Trophoblast cell (in vitro differentiated cells and primary cell): ENCODE measurements around the gene WIF1.

Experiments used
- DNase-seq, 2 donors: peaks; one replicate each; pipeline ENCODE4 v3.0.0-alpha.2; 2016
- H2AFZ ChIP-seq: 2 replicates; pipeline ENCODE4 v1.6.1; 2013; ENCODE audit warnings: low read length, moderate library complexity, mild to moderate bottlenecking; ENCODE audit not compliant: insufficient read depth, poor library complexity
- H2AK5ac ChIP-seq: 2 replicates; pipeline ENCODE4 v1.6.1; 2013; ENCODE audit warnings: mild to moderate bottlenecking, low read length
- H2BK120ac ChIP-seq: 2 replicates; pipeline ENCODE4 v1.6.1; 2013; ENCODE audit warnings: low read length, mild to moderate bottlenecking, moderate library complexity; ENCODE audit not compliant: insufficient read depth, poor library complexity
- H2BK12ac ChIP-seq: 2 replicates; pipeline ENCODE4 v1.6.1; 2013; ENCODE audit warnings: mild to moderate bottlenecking, low read length, moderate library complexity
- H2BK5ac ChIP-seq: 2 replicates; pipeline ENCODE4 v1.6.1; 2013; ENCODE audit warnings: low read length, low read depth, moderate library complexity, mild to moderate bottlenecking; ENCODE audit not compliant: poor library complexity
- H3K14ac ChIP-seq: 2 replicates; pipeline ENCODE4 v1.6.1; 2013; ENCODE audit warnings: mild to moderate bottlenecking, low read length
- H3K18ac ChIP-seq: 2 replicates; pipeline ENCODE4 v1.6.1; 2013; ENCODE audit warnings: mild to moderate bottlenecking, low read length
- H3K23ac ChIP-seq: 2 replicates; pipeline ENCODE4 v1.6.1; 2013; ENCODE audit warnings: low read length
- H3K27ac ChIP-seq: 2 replicates; pipeline ENCODE4 v1.5.1; 2013; ENCODE audit warnings: low read depth, mild to moderate bottlenecking, inconsistent platforms, low read length, moderate library complexity
- H3K27me3 ChIP-seq: 2 replicates; pipeline ENCODE4 v1.6.1; 2013; ENCODE audit warnings: inconsistent platforms, mild to moderate bottlenecking, low read length, moderate library complexity; ENCODE audit not compliant: insufficient read depth
- H3K36me3 ChIP-seq, 2 experiments: 1 replicate in 1 of 2; 2 replicates in 1 of 2; pipeline ENCODE4 v1.6.1; 2013; ENCODE audit warnings: low read length in 2 of 2, mild to moderate bottlenecking in 2 of 2, moderate library complexity in 1 of 2; ENCODE audit not compliant: insufficient read depth in 2 of 2, control insufficient read depth in 1 of 2
- H3K4ac ChIP-seq: 2 replicates; pipeline ENCODE4 v1.6.1; 2013; ENCODE audit warnings: low read depth, mild to moderate bottlenecking, low read length, moderate library complexity
- H3K4me1 ChIP-seq, 2 experiments: 1 replicate in 1 of 2; 2 replicates in 1 of 2; pipeline ENCODE4 v1.6.1; 2013; ENCODE audit warnings: low read length in 2 of 2, mild to moderate bottlenecking in 2 of 2, moderate library complexity in 1 of 2; ENCODE audit not compliant: insufficient read depth in 2 of 2, control insufficient read depth in 1 of 2
- H3K4me2 ChIP-seq: 2 replicates; pipeline ENCODE4 v1.6.1; 2013; ENCODE audit warnings: inconsistent platforms, mild to moderate bottlenecking, low read length, moderate library complexity
- H3K4me3 ChIP-seq: 2 replicates; pipeline ENCODE4 v1.5.1; 2013; ENCODE audit warnings: mild to moderate bottlenecking, low read depth, low read length, inconsistent platforms
- H3K79me1 ChIP-seq: one replicate; pipeline ENCODE4 v1.6.1; 2013; ENCODE audit warnings: low read length
- H3K79me2 ChIP-seq: 2 replicates; pipeline ENCODE4 v1.6.1; 2013; ENCODE audit warnings: low read length, mild to moderate bottlenecking; ENCODE audit not compliant: control insufficient read depth, insufficient read depth, poor library complexity
- H3K9ac ChIP-seq: 2 replicates; pipeline ENCODE4 v1.6.1; 2013; ENCODE audit warnings: mild to moderate bottlenecking, low read length
- H3K9me3 ChIP-seq: 2 replicates; pipeline ENCODE4 v1.6.1; 2013; ENCODE audit warnings: low read depth, mild to moderate bottlenecking, control low read depth, inconsistent platforms, low read length; ENCODE audit not compliant: insufficient read depth
- H4K12ac ChIP-seq: 2 replicates; pipeline ENCODE4 v1.6.1; 2013; ENCODE audit warnings: low read depth, mild to moderate bottlenecking, low read length, moderate library complexity
- H4K8ac ChIP-seq: 2 replicates; pipeline ENCODE4 v1.6.1; 2013; ENCODE audit warnings: low read depth, mild to moderate bottlenecking, low read length, moderate library complexity
- H4K91ac ChIP-seq: one replicate; pipeline ENCODE4 v1.6.1; 2013; ENCODE audit warnings: low read depth, mild to moderate bottlenecking, low read length, moderate library complexity
- WGBS: extraction: QIAGEN DNeasy Blood & Tissue Kit; methylation state at CpG from one replicate; pipeline ENCODE4 v1.1.7; 2013; ENCODE audit warnings: missing lambda C conversion rate; ENCODE audit not compliant: insufficient read length, insufficient coverage; ENCODE audit errors: extremely low coverage; 5-methylcytosine and 5-hydroxymethylcytosine counted together

WIF1 gene

GRCh38 chr12:65081496-65081895 is 39.6 kb downstream of the WIF1 start:
- no peaks in the 10 kb centered on the region for H3K79me2 ChIP-seq
- H3K18ac ChIP-seq = no peak overlapping the region
- no peak overlapping the region for H3K4me3 ChIP-seq
- no peak overlapping the region for H3K14ac ChIP-seq
- H3K27me3 ChIP-seq = no peaks in the 10 kb centered on the region
- H4K8ac ChIP-seq = no peak overlapping the region
- H4K12ac ChIP-seq = no peak overlapping the region
- H2BK12ac ChIP-seq = no peak overlapping the region
- no peak overlapping the region for H3K27ac ChIP-seq
- H3K4me2 ChIP-seq = no peak overlapping the region
- no peak overlapping the region for H3K4ac ChIP-seq
- no peaks in the 10 kb centered on the region for H3K79me1 ChIP-seq
- no peak for DNase-seq
- no peaks in the 10 kb centered on the region for H3K36me3 ChIP-seq
- no peak overlapping the region for H3K9ac ChIP-seq
- H3K23ac ChIP-seq = no peak overlapping the region
- no peak overlapping the region for H4K91ac ChIP-seq
- H2BK120ac ChIP-seq = no peak overlapping the region
- WGBS = no CpG with 5 or more reads among the region's 1 CpG
- H3K4me1 ChIP-seq = no peaks in the 10 kb centered on the region
- no peak overlapping the region for H2BK5ac ChIP-seq
- H2AK5ac ChIP-seq = no peak overlapping the region
- no peak overlapping the region for H2AFZ ChIP-seq
- no peaks in the 10 kb centered on the region for H3K9me3 ChIP-seq

- no peak overlapping the region for H2BK120ac ChIP-seq
- DNase-seq = no peak
- no peaks in the 10 kb centered on the region for H3K79me1 ChIP-seq
- H4K91ac ChIP-seq = no peak overlapping the region
- H4K12ac ChIP-seq = no peak overlapping the region
- no peaks in the 10 kb centered on the region for H3K27me3 ChIP-seq
- no peaks in the 10 kb centered on the region for H3K9me3 ChIP-seq
- H3K4me1 ChIP-seq = no peaks in the 10 kb centered on the region
- no peak overlapping the region for H3K9ac ChIP-seq
- no peak overlapping the region for H2AK5ac ChIP-seq
- no peak overlapping the region for H3K14ac ChIP-seq
- no peak overlapping the region for H2AFZ ChIP-seq
- H3K27ac ChIP-seq = no peak overlapping the region
- no peak overlapping the region for H2BK12ac ChIP-seq
- no peak overlapping the region for H3K23ac ChIP-seq
- no peaks in the 10 kb centered on the region for H3K36me3 ChIP-seq
- no peak overlapping the region for H2BK5ac ChIP-seq
- H4K8ac ChIP-seq = no peak overlapping the region
- no peaks in the 10 kb centered on the region for H3K79me2 ChIP-seq
- no peak overlapping the region for H3K18ac ChIP-seq
- no peak overlapping the region for H3K4me3 ChIP-seq
- no peak overlapping the region for H3K4me2 ChIP-seq
- WGBS = no CpG with 5 or more reads among the region's 6 CpGs
- no peak overlapping the region for H3K4ac ChIP-seq
These were observed 46.2 kb downstream of the WIF1 start for GRCh38 chr12:65074932-65075331.

- Histone ChIP-seq H3K9ac (no peak overlapping the region), H3K9me3 (no peaks in the 10 kb centered on the region), H3K27me3 (no peaks in the 10 kb centered on the region), H3K18ac (no peak overlapping the region), H3K14ac (no peak overlapping the region), H2AK5ac (no peak overlapping the region), H3K23ac (no peak overlapping the region), H3K36me3 (no peaks in the 10 kb centered on the region), H4K91ac (no peak overlapping the region), H2BK5ac (no peak overlapping the region), H3K79me1 (no peaks in the 10 kb centered on the region), H4K8ac (no peak overlapping the region), H2BK120ac (no peak overlapping the region), H3K79me2 (no peaks in the 10 kb centered on the region), H3K4me2 (no peak overlapping the region), H2BK12ac (no peak overlapping the region), H3K4ac (no peak overlapping the region), H3K27ac (no peak overlapping the region), H3K4me3 (no peak overlapping the region), H3K4me1 (no peaks in the 10 kb centered on the region), H4K12ac (no peak overlapping the region), H2AFZ (no peak overlapping the region)
- DNase-seq = no peak
- WGBS = no CpG with 5 or more reads among the region's 2 CpGs
These were observed 51.8 kb downstream of the WIF1 start for GRCh38 chr12:65069336-65069735.

GRCh38 chr12:65067383-65067782 is 53.7 kb downstream of the WIF1 start:
- H3K4me3 ChIP-seq = no peak overlapping the region
- H3K4ac ChIP-seq = no peak overlapping the region
- no peak overlapping the region for H4K91ac ChIP-seq
- no peak overlapping the region for H3K18ac ChIP-seq
- H3K23ac ChIP-seq = no peak overlapping the region
- no peaks in the 10 kb centered on the region for H3K4me1 ChIP-seq
- no peak overlapping the region for H3K9ac ChIP-seq
- no peak overlapping the region for H3K4me2 ChIP-seq
- no peaks in the 10 kb centered on the region for H3K9me3 ChIP-seq
- H3K27me3 ChIP-seq = no peaks in the 10 kb centered on the region
- H3K79me2 ChIP-seq = no peaks in the 10 kb centered on the region
- no peak for DNase-seq
- no peak overlapping the region for H2BK5ac ChIP-seq
- H3K14ac ChIP-seq = no peak overlapping the region
- H3K79me1 ChIP-seq = no peaks in the 10 kb centered on the region
- H2AK5ac ChIP-seq = no peak overlapping the region
- no peak overlapping the region for H2BK120ac ChIP-seq
- whole genome bisulfite sequencing = no CpG with 5 or more reads among the region's 8 CpGs
- H4K12ac ChIP-seq = no peak overlapping the region
- no peak overlapping the region for H2BK12ac ChIP-seq
- no peak overlapping the region for H2AFZ ChIP-seq
- H3K36me3 ChIP-seq = no peaks in the 10 kb centered on the region
- H4K8ac ChIP-seq = no peak overlapping the region
- no peak overlapping the region for H3K27ac ChIP-seq
